Activated CD4-positive, CD25-positive, alpha-beta regulatory T cell treated with anti-CD3 and anti-CD28 coated beads, Interleukin-2, amount 50 U/mL, for 24 hours (primary cell): Measurements from ENCODE around the gene FUT8.
"Not testable (repeated sequence)": the region's sequence is repeated elsewhere in the genome, so short reads cannot be mapped to it uniquely, and the experiment has no call there.

Experiments
- ATAC-seq, 2 donors: fragments of 150-1000 bp; cut with Tn5 transposase; one replicate each; pipeline ENCODE4 v1.10.0; 2021; ENCODE audit warnings: mild to moderate bottlenecking in 1 of 2, moderate library complexity in 1 of 2

FUT8 gene

GRCh38 chr14:65419593-65420252 is 7.2 kb downstream of the FUT8 start:
- no peak for ATAC-seq

DNA sequence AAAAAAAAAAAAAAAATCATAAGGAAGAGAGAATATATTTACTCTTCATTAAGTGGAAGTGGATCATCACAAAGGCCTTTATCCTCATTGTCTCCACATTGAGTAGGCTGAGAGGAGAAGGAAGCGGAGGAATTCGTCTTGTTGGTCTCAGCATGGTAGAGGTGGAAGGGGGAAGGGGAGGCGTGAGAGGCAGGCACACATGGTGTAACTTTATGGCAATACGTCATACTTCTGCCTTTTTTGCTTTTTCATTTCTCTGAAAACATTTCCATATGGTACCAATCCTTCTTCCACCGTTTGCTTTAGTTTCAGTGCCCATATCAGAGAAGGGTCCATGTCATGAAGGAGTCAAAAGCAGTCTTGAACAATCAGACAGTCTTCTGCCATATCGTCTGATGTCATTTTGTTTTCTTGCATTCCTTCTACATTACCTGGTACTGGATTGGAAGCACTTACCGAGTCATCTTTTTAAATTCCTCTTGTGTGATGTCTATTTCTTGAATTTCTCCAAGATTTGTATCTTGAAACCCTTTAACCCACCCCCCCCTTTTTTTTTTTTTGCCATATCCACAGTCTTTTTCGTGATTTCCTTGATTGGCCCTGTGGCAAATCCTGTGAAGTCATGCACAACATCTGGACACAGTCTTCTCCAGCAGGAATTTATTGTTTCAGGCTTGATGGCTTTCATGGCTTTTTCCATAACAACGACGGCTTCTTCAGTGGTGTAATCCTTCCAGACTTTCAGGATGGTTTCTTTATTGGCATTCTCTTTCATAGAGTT is 8.9 kb downstream of the FUT8 start:
- no peak for ATAC-seq

- ATAC-seq: no peak
Observed at GRCh38 chr14:65422088-65422834, 9.7 kb downstream of the FUT8 start.

GRCh38 chr14:65423982-65424381 is 11.5 kb downstream of the FUT8 start:
- ATAC-seq: no peak

- no peak for ATAC-seq
Observed at GRCh38 chr14:65424531-65424930, 12.0 kb downstream of the FUT8 start.

GRCh38 chr14:65425885-65426284 is 13.4 kb downstream of the FUT8 start:
- ATAC-seq: peak; percentile 70 to 77

DNA sequence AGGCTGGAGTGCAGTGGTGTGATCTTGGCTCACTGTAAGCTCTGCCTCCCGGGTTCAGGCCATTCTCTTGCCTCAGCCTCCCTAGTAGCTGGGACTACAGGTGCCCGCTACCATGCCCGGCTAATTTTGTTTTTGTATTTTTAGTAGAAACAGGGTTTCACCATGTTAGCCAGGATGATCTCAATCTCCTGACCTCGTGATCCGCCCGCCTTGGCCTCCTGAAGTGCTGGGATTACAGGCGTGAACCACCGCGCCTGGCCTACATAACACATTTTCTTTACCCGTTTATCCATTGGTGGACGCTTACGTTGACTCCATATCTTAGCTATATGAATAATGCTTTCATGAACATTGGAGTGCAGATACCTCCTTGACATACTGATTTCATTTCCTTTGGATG is 14.4 kb downstream of the FUT8 start:
- ATAC-seq: not testable (repeated sequence)

DNA sequence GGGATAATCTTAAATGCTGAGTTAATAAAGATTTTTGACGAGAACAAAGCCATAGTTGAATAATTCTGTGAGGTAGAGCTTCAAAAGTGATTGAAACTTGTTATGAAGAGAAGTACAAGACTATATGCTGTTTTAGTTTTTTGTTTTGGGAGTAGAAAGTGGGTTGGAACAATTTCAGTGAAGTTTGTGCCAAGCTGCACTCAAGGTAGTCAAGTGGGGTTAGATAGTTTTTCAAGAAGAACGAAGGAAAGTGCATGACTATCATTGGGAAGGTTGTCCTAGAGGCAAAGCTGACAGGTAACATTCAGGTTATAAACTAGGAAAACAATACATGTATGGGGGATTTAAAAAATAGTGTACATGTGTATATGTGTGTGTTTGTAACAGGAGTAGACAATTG is 16.2 kb downstream of the FUT8 start:
- no peak for ATAC-seq

DNA sequence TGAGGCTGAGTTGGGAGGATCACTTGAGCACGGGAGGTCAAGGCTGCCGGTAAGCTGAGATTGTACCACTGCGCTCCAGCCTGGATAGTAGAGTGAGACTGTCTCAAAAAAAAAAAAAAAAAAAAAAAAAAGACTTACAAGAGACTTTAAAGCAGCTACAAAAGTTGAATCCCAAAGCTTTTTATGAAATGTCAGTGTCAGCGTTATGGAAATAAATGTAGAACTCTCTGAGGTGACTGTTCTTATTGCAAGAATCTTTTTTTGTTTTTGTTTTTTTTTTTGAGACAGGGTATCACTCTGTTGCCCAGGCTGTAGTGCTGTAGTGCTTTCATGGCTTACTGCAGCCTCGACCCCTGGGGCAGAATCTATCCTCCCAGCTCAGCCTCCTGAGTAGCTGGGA is 17.2 kb downstream of the FUT8 start:
- ATAC-seq: no peak

DNA sequence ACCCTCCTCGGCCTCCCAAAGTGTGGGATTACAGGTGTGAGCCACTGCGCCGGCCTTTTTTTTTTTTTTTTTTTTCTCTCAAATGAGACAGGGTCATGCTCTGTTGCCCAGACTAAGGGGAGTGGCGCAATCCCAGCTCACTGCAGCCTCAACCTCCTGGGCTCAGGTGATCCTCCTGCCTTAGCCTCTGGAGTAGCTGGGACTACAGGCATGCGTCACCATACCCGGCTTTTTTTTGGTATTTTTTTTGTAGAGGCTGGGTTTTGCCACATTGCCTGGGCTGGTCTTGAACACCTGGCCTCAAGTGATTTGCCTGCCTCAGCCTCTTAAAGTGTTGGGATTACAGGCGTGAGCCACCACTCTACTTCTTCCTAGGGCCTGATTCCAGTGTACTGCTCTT is 18.7 kb downstream of the FUT8 start:
- ATAC-seq: no peak

GRCh38 chr14:65431951-65432350 is 19.4 kb downstream of the FUT8 start:
- ATAC-seq: no peak

- no peak for ATAC-seq
Observed at GRCh38 chr14:65432361-65432948, 19.9 kb downstream of the FUT8 start.

DNA sequence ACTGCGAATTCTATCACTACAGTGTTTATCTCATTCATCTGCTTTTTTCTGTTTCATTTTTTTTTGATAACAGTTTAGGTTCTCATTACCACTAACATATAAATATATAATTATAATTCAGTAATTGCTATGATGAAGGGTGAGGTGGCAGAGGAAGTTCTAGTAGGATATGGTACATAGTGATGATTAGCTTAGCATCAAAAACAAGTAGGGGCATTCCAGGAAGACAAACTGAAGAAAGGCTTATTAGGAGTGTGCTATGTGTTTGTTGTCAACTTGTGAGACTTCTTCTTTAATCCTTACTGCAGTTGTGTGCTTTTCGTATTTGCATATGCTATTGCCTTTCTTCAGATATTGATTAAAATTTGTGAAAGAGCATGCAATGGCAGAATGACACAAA is 20.6 kb downstream of the FUT8 start:
- peak; percentile 80 to 89 for ATAC-seq

- no peak for ATAC-seq
Observed at GRCh38 chr14:65433646-65434045, 21.1 kb downstream of the FUT8 start.

DNA sequence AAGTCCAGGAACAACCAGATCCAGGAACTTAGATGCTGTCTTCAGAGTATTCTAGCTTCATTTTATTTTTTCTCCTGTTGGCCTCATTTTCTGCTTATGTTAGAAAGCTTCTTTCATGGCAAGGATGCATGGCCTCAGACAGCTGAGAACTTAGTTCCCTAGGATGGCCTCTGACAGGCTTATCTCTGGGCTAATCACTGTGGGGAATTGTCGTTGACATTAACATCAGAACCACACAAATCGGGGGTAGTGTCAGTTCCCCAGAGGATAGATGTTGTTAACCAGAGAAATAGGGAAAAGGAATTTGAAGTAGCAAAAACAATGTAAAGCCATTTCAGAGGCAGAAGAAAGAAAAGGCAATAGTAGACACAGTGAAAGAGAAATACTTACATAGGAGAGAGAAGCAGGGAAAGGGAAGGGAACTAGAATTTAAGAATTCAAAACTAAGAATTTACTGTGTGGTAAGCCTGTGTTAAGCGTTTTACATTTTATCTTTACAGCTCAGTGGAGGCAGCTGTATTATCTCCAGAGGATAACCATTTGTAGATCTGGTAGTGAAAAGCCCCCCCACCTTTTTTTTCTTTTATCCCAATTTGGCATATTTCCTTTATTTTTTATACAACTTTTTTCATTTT is 21.8 kb downstream of the FUT8 start:
- no peak for ATAC-seq

GRCh38 chr14:65438266-65438933 is 25.9 kb downstream of the FUT8 start:
- ATAC-seq: peak; percentile 70 to 71

DNA sequence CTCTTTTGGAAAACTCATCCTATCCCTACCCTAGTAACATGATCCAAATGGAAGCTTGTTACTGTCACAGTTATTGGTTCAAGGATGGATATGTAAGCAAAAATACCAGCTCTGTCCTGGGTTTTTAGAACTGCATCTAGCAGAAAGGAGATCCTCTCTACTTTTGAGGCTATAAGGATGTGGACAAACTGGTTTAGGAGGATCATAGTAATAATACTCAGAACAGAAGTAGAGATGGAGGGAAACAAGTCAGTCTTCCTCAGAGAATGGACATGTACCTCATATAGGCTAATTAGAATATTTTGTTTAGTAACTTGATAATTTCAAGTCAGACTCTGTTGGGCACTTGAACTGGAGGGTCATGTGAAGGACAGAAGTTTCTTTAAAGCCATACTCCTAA is 26.6 kb downstream of the FUT8 start:
- ATAC-seq: no peak

- no peak for ATAC-seq
Observed at GRCh38 chr14:65440230-65440629, 27.7 kb downstream of the FUT8 start.

- peak in 1 of 2 donors; percentile 41 for ATAC-seq
Observed at GRCh38 chr14:65444230-65444629, 31.7 kb downstream of the FUT8 start.

- ATAC-seq: no peak
Observed at GRCh38 chr14:65446159-65446558, 33.6 kb downstream of the FUT8 start.

GRCh38 chr14:65449647-65450046 is 37.1 kb downstream of the FUT8 start:
- ATAC-seq: no peak

- ATAC-seq: no peak
Observed at GRCh38 chr14:65453807-65454480, 41.4 kb downstream of the FUT8 start.
